ENCODE measurements around the gene CSN1S1. TPM values are rescaled to one million over a fixed set of nuclear protein-coding genes. Genes with fewer than 3 reads are reported as not detected.

Gene CSN1S1
- total RNA-seq, 4 donors from 2014 or later = not detected

GRCh38 chr4:69995526-69996016 lies 64.7 kb downstream of the CSN1S1 start, which contains the start of gene STATH:
STATH (plus strand) TSS chr4:69995966; CDS start chr4:69998438, 2,472 bp downstream.
- intact Hi-C loops (cut with DNase I; ENCODE audit: low total_unique reads) = no loop called here

More at GRCh38 chr4:69995526-69996016, 64.7 kb downstream of the CSN1S1 start, which contains the start of gene STATH:
- ATAC-seq (no peak), DNase-seq (no peak)
- no peaks in the 10 kb centered on the region for H3K36me3 ChIP-seq
- H3K4me1 ChIP-seq = no peaks in the 10 kb centered on the region
- H3K4me3 ChIP-seq = no peak within 1 kb of the TSS
- H3K27ac ChIP-seq = no peak within 1 kb of the TSS
- in situ Hi-C loops (cut with MboI; ENCODE audit: low sequenced_read_pairs in 4 of 4) = no loop called here
- H3K9me3 ChIP-seq = no peaks in the 10 kb centered on the region
- no peaks in the 10 kb centered on the region for H3K27me3 ChIP-seq
- TF ChIP-seq POLR2A (IDR thresholded peaks at IDR 0.05) (no peak), CTCF (IDR thresholded peaks at IDR 0.05 in 4 of 5, conservative IDR thresholded peaks at IDR 0.05 in 1 of 5) (no peak)

Other genes starting within 250 kb of the CSN1S1 start
- under 1 TPM in 3 of 4 donors, not detected in 1; 0.36 to 0.70 (median 0.55) TPM for gene SULT1B1, start 170.4 kb upstream of the CSN1S1 start, total RNA-seq
- not detected for gene SULT1E1, start 70.9 kb upstream of the CSN1S1 start, total RNA-seq
- not detected for gene CSN2, start 34.7 kb downstream of the CSN1S1 start, total RNA-seq
- not detected for gene STATH, start 64.9 kb downstream of the CSN1S1 start, total RNA-seq
- not detected for gene HTN3, start 97.4 kb downstream of the CSN1S1 start, total RNA-seq
- gene HTN1, start 119.4 kb downstream of the CSN1S1 start, total RNA-seq = not detected
- not detected for gene PRR27, start 223.2 kb downstream of the CSN1S1 start, total RNA-seq